Islet of Langerhans (tissue), 1 donor: ENCODE data around the gene PRDM16.

Source experiments
- FAIRE-seq: peaks from one replicate; lab custom pipeline; 2011; peaks lifted over from hg19 to GRCh38; lab: Jason Lieb, UNC

PRDM16 gene

GRCh38 chr1:3378411-3379208 is 309.6 kb downstream of the PRDM16 start:
- no peak for FAIRE-seq

- no peak for FAIRE-seq
Observed at GRCh38 chr1:3379934-3380333, 310.9 kb downstream of the PRDM16 start.

- FAIRE-seq = no peak
Observed at GRCh38 chr1:3380469-3380868, 311.5 kb downstream of the PRDM16 start.

- no peak for FAIRE-seq
Observed at GRCh38 chr1:3381901-3382300, 312.9 kb downstream of the PRDM16 start.

GRCh38 chr1:3382326-3383057 is 313.5 kb downstream of the PRDM16 start:
- no peak for FAIRE-seq

GRCh38 chr1:3383679-3384078 is 314.7 kb downstream of the PRDM16 start:
- FAIRE-seq = no peak

GRCh38 chr1:3384407-3384806 is 315.4 kb downstream of the PRDM16 start:
- FAIRE-seq = no peak

GRCh38 chr1:3386205-3387002 is 317.4 kb downstream of the PRDM16 start:
- FAIRE-seq = no peak

GRCh38 chr1:3387401-3387800 is 318.4 kb downstream of the PRDM16 start:
- FAIRE-seq = no peak

- no peak for FAIRE-seq
Observed at GRCh38 chr1:3389093-3389833, 320.3 kb downstream of the PRDM16 start.

- FAIRE-seq = no peak
Observed at GRCh38 chr1:3390291-3390690, 321.3 kb downstream of the PRDM16 start.

GRCh38 chr1:3391711-3392110 is 322.7 kb downstream of the PRDM16 start:
- no peak for FAIRE-seq

GRCh38 chr1:3393024-3393986 is 324.3 kb downstream of the PRDM16 start:
- no peak for FAIRE-seq

GRCh38 chr1:3393987-3394920 is 325.3 kb downstream of the PRDM16 start:
- no peak for FAIRE-seq

GRCh38 chr1:3396411-3396810 is 327.4 kb downstream of the PRDM16 start:
- no peak for FAIRE-seq

GRCh38 chr1:3397311-3397710 is 328.3 kb downstream of the PRDM16 start:
- no peak for FAIRE-seq

- FAIRE-seq = no peak
Observed at GRCh38 chr1:3398396-3399140, 329.6 kb downstream of the PRDM16 start.

- FAIRE-seq = no peak
Observed at GRCh38 chr1:3399732-3400131, 330.7 kb downstream of the PRDM16 start.
